Effector CD4-positive, alpha-beta T cell (primary cell): ENCODE measurements around the gene ECEL1.

ENCODE experiments used
- DNase-seq: peaks from one replicate; pipeline ENCODE4 v3.0.0-alpha.2; 2020

Gene ECEL1

DNA sequence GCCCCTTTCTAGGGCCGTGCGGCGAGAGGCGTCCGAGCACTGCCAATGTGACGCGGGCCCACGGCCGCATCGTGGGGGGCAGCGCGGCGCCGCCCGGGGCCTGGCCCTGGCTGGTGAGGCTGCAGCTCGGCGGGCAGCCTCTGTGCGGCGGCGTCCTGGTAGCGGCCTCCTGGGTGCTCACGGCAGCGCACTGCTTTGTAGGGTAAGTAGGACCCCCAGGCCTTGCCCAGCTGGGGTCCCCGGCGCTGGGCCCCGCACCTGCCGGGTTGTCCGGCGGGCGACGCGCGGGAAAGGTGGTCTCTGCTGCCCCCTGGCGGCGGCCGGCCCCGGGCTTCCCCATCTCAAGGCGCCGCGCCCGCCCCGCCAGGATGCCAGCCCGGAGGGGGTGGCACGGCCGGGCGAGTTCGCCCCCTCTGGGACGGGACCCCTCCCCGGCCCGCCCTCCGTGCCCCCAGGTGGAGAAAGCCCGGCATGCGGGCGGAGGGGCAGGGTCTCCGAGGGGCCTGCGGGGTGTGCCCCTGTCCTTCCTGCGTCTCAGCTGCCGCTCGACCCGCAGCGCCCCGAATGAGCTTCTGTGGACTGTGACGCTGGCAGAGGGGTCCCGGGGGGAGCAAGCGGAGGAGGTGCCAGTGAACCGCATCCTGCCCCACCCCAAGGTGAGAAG lies 34.5 kb upstream of the ECEL1 start:
- DNase-seq: peak; percentile 63

- DNase-seq: no peak
Observed at GRCh38 chr2:232521098-232521497, 33.5 kb upstream of the ECEL1 start.

- no peak for DNase-seq
Observed at GRCh38 chr2:232520489-232520888, 32.9 kb upstream of the ECEL1 start.

GRCh38 chr2:232519581-232520438 lies 32.2 kb upstream of the ECEL1 start, which contains the start of gene PRSS56:
TSS of gene PRSS56 (plus strand) at chr2:232520388. CDS start at chr2:232520599, 211 bp downstream.
- DNase-seq: no peak

- no peak for DNase-seq
Observed at GRCh38 chr2:232518844-232519243, 31.2 kb upstream of the ECEL1 start.

DNA sequence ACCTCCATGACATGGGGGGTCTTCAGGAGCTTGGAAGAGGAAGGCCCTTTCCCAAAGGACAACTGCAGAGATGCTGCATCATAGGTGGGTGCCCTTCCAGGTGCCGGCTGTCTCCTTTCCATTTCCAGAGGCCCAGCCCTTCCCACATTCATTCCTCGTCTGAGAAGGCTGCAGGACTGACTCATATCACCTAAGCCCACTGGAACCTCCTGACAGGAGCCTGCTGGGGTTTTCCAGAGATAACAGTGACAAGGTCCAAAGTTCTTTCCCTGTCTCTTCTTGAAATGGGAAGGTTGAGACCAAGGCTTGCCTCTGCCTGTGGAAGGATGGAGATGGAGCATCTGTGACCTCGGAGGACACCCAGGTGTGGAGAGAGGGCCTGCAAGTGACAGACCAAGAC lies 28.9 kb upstream of the ECEL1 start:
- no peak for DNase-seq

DNA sequence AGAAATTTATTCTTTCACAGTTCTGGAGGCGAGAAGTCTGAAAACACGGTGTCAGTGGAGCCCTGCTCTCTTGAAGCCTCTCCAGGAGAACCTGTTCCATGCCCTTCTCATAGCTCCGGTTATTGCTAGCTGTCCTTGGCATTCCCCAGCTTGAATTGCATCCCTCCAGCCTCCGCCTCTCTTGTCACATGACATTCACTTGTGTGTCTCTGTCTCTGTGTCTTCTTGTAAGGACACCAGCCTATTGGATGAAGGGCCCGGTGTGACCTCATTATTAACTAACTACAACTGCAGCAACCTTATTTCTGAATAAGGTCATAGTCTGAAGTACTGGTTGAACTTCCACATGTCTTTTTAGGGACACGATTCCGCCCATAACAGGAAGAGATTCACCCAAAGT lies 28.0 kb upstream of the ECEL1 start:
- no peak for DNase-seq

DNA sequence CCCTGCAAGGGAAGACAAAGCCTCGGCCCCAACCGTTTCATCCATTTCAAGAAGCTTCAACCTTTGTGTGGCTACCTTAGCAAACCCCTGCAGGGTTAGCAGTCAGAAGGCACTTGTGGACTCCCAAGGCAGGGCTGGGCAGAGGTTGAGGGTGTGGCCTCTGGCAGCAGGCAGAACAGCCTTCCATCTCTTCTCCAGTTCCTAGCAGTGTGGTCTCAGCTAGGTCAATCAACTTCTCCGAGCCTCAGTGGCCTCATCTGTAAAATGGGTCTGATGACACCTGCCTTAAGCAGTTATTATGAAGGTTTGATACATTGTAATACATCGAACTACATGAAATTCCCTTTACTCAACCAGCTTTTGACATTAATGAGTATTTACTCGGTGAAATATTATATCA lies 25.7 kb upstream of the ECEL1 start:
- DNase-seq: no peak

DNA sequence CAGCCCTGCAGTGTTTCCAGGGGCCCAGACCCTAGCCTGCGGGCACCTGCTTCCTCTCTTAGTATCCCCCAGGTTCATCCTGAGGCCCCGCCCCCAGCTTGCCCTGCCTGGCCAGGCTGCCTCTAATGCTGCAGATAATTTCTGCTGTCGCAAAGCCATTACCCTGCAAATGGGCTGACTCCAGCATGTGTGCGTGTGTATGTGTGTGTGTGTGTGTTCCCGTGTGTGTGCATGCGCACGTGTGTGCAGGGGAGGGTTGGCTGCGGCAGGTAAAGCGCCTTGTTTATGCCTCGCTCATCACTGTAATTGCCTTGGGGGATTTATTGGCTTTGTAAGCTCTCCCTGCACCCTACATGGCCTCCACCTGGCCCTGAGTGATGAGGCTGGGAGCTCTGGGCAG lies 25.0 kb upstream of the ECEL1 start:
- no peak for DNase-seq

DNA sequence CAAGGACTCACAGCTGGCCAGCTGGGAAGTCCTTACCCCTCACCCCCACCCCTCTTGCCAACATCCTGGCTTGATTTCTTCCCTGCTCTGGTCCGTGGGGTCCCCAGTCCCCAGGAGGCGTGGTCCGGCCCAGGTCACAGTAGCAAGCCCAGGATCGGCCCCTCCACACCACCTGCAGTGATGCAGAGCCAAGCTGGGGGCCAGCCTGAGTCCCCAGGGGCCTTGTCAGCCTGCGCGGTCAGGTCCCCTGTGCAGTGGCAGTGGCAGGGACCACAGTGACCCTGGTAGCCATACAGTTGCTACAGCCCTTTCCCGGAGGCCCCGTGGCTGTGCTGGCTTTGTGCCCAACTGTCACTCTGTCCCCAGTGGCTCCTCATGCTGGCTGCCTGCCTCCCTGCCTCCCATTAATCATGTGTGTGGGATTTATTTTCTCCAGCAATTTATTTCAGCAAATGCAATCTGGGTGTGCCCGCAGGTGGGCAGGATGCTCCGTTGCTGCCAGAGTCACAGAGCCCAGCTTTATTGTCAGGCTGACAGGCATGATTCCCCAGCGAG lies 23.8 kb upstream of the ECEL1 start:
- DNase-seq: no peak

DNA sequence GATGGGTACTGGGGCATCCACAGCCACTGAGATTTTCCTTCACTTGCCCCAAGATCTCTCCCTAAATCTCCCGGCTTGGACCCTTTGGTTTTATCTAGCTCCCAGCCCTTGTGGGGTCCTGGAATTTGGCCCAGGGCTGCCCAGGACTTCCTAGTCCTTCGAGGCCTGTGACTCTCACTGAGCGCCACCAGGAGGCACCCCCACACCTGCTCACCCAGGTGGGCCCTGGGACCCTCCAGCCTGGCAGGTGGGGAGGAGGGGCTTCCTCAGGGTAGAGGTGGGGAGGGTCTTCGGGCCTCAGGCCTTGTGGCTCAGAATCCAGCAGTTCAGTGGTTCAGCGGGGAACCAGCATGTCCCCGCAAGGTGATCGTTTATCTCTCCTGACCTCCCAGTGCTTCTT lies 20.6 kb upstream of the ECEL1 start:
- DNase-seq: no peak

DNA sequence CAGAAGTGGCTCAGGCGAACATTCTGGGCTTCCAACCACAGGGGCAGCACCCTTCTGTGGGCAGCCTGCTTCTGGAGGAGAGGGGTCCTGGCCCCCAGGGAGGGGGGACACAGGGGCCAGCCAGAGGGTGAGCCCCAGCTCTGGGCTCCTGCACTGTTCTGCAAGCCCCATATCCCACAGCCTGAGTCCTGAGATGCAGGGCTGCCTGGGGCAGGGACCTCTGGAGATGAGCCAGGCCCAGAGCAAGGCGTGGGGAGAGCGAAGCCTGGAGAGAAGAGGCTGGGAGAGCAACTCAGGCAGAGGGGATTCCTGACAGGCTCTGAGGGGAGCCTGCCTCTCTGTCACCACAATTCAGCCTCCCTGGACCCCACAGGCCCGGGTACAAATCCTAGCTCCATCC lies 19.1 kb upstream of the ECEL1 start:
- no peak for DNase-seq

- no peak for DNase-seq
Observed at GRCh38 chr2:232505856-232506255, 18.2 kb upstream of the ECEL1 start.

DNA sequence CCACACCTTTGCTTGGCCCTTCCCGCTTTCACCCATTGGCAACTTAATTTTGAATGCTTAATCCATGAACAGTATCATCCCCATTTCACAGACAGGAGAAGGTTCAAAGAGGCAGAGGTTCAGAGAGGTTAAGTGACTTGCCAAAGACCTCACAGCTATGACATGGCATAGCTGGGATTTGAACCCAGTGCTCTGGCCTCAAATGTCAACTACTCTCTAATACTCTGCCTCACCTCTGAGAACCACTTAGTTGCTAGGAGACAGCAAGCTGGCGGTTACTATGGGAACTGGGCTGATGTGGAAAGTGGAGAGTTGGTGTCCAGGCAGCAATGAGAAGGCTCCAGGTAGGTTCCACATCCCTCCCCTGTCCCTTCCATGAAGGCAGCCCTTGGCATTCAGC lies 16.8 kb upstream of the ECEL1 start:
- DNase-seq: no peak

DNA sequence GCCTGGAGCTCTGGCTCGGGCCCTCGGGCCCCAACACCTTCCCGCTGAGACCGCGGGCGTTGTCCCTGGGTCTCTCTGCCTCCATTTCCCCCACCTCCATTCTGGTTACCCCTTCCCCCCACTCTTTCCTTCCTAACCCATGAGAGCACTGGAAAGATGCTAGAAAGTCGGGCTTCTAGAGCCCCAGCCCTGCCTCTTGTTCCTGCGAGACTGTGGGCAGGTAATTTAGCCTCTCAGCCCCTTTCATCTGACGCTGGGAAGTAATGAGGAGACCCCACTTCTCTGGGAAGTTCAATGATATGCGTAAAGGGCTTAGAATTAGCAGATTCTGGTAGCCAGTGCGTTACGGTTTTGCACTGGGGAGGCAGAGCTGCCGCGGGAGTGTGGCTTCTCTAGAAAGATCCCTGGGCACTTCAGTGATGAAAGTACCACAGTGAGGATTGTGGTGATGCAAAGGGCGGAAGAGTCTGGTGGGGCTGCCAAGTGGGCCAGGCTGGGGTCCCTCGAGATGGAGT lies 16.2 kb upstream of the ECEL1 start:
- no peak for DNase-seq

- DNase-seq: peak; percentile 12
Observed at GRCh38 chr2:232502911-232503808, 15.5 kb upstream of the ECEL1 start.

GRCh38 chr2:232502511-232502910 lies 14.9 kb upstream of the ECEL1 start:
- no peak for DNase-seq

DNA sequence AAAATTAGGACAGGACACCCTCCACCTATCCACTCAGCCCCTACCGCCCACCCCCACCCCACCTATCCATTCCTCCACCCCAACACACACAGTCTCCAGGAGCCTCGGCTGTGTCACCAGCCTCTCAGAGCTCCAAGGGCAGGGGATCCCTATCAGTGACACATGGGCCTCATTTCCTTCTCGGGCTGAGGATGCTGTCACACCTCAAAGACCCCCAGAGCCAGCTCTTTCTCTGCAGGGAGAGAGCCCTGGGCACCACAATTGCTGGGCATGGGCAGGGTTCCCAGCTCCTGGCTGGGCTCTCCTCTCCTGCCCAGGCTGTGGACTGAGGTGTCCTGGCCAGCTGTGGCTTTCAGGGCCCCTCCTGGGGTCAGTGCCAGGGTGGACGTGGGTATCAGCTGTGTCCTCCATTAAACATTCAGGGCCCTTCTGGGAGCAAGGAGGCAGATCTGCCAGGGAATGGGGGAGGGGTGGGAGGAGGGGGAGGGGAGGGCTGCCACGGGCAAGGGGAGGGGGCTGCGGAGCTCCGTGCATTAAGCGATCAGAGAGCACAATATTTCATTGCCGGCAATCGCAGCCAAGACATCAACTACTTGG lies 14.3 kb upstream of the ECEL1 start:
- DNase-seq: no peak

DNA sequence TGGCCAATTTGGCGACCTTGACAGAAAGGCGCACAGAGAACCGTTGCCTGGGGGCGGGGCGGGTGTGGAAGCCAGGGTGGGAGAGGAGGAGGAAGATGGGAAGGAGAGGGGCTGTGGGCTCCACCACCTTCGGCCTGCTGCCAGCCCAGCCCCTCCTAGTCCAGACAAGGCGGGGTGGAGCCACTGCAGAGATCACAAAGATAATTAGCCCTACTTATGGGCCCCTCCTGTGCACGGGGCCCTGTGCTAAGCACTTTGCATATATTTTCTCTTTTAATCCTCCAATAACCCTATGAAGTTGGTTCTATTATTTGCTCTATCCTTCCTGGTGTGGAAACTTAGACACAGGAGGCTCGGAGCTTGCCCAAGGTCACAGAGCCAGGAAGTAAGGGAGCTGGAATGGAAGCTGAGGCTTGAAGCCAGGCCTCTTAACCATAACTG lies 13.7 kb upstream of the ECEL1 start:
- no peak for DNase-seq

DNA sequence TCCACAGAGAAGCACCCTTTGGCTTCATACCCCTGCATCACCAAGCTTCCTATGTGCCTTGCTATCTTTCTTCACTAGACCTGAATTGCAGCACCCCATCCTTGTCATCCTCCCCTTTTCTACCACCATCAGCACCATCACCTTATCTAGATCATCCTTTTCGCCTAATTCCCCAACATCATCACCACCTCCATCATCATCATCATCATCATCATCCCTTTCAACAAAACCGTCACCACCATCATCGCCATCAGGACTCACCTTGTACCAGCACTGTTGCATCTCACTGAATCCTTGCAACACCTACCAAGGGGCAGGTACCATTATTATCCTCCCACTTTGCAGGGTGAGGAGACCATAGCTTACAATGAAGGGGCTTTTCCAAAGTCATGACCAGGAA lies 10.8 kb upstream of the ECEL1 start:
- no peak for DNase-seq

- DNase-seq: no peak
Observed at GRCh38 chr2:232497348-232497747, 9.7 kb upstream of the ECEL1 start.
